H1 (cell line): Measurements from ENCODE around the gene MYNN. TPM values are rescaled to one million over a fixed set of nuclear protein-coding genes. Genes with fewer than 3 reads are reported as not detected.

Experiments
- CTCF ChIA-PET: fragments of 300-600 bp; sonication (Branson Sonifier 250); formaldehyde crosslinking; loops from one replicate; lab custom pipeline; 2021; ENCODE audit not compliant: partially characterized antibody; lab: Charles Lee
- POLR2A ChIA-PET: fragments of 300-600 bp; sonication (Branson Sonifier 250); formaldehyde crosslinking; loops from one replicate; lab custom pipeline; 2021; ENCODE audit warnings: inconsistent platforms; ENCODE audit not compliant: partially characterized antibody; lab: Charles Lee
- DNase-seq, 2 experiments: peaks; one replicate each; pipeline versions ENCODE4 v3.0.0 to v3.0.0-alpha.2; 2010 to 2022; ENCODE audit warnings: low spot score in 2 of 2, low read depth in 1 of 2, mixed read lengths in 1 of 2
- FAIRE-seq: peaks from 2 replicates; lab custom pipeline; 2011; peaks lifted over from hg19 to GRCh38; lab: Jason Lieb, UNC
- H2AFZ ChIP-seq: 2 replicates; pipeline ENCODE4 v1.8.1; 2012; ENCODE audit warnings: low read length, inconsistent platforms
- H2AK5ac ChIP-seq: 2 replicates; pipeline ENCODE4 v1.6.1; 2013; ENCODE audit warnings: low read depth, low read length
- H2BK120ac ChIP-seq: replicated peaks from 2 replicates; pipeline ENCODE3; 2013; ENCODE audit warnings: low read depth, low read length, inconsistent platforms
- H2BK12ac ChIP-seq: 2 replicates; pipeline ENCODE4 v1.6.1; 2013; ENCODE audit warnings: low read depth, low read length
- H2BK15ac ChIP-seq: 2 replicates; pipeline ENCODE4 v1.6.1; 2013; ENCODE audit warnings: low read length
- H2BK20ac ChIP-seq: 2 replicates; pipeline ENCODE4 v1.6.1; 2013; ENCODE audit warnings: low read length
- H2BK5ac ChIP-seq: 2 replicates; pipeline ENCODE4 v1.6.1; 2013; ENCODE audit warnings: low read depth, low read length
- H3K14ac ChIP-seq: 2 replicates; pipeline ENCODE4 v1.6.1; 2013; ENCODE audit warnings: inconsistent platforms; ENCODE audit not compliant: insufficient read length
- H3K18ac ChIP-seq: 2 replicates; pipeline ENCODE4 v1.6.1; 2013; ENCODE audit warnings: low read length; ENCODE audit errors: extremely low read depth
- H3K23ac ChIP-seq: 2 replicates; pipeline ENCODE4 v1.6.1; 2013; ENCODE audit warnings: inconsistent platforms; ENCODE audit not compliant: insufficient read length
- H3K23me2 ChIP-seq: 2 replicates; pipeline ENCODE4 v1.6.1; 2013; ENCODE audit warnings: low read depth, low read length
- H3K27ac ChIP-seq: 2 replicates; pipeline ENCODE4 v1.6.1; 2011; ENCODE audit warnings: low read depth, low read length, inconsistent platforms
- H3K27me3 ChIP-seq, 4 experiments: replicated peaks in 1 of 4; 1 replicate in 1 of 4; 2 replicates in 3 of 4; pipeline versions ENCODE4 v1.6.1 to v1.8.1; 2011 to 2013; ENCODE audit warnings: low read length in 3 of 4, mild to moderate bottlenecking in 3 of 4, inconsistent platforms in 2 of 4, mixed read lengths in 2 of 4, moderate library complexity in 1 of 4; ENCODE audit not compliant: control insufficient read depth in 3 of 4, insufficient read depth in 3 of 4; ENCODE audit errors: extremely low read depth in 1 of 4
- H3K36me3 ChIP-seq, 4 experiments: 2 replicates each; pipeline versions ENCODE4 v1.6.1 to v1.8.1; 2011 to 2013; ENCODE audit warnings: mild to moderate bottlenecking in 4 of 4, low read length in 3 of 4, moderate library complexity in 2 of 4, control low read depth in 1 of 4, inconsistent platforms in 1 of 4; ENCODE audit not compliant: insufficient read depth in 4 of 4, control insufficient read depth in 2 of 4
- H3K4ac ChIP-seq: replicated peaks from 2 replicates; pipeline ENCODE3; 2013; ENCODE audit warnings: low read length, low read depth, mixed read lengths, inconsistent platforms; ENCODE audit not compliant: insufficient read length
- H3K4me1 ChIP-seq, 4 experiments: replicated peaks in 1 of 4; 1 replicate in 1 of 4; 2 replicates in 3 of 4; pipeline versions ENCODE4 v1.6.1 to v1.8.1; 2011 to 2013; ENCODE audit warnings: low read length in 3 of 4, inconsistent platforms in 2 of 4, mixed read lengths in 1 of 4; ENCODE audit not compliant: insufficient read depth in 4 of 4, control insufficient read depth in 3 of 4
- H3K4me2 ChIP-seq, 2 experiments: 2 replicates each; pipeline versions ENCODE4 v1.6.1 to v1.8.1; 2011 to 2013; ENCODE audit warnings: low read depth in 2 of 2, low read length in 2 of 2, control low read depth in 1 of 2, inconsistent platforms in 1 of 2, mild to moderate bottlenecking in 1 of 2; ENCODE audit not compliant: insufficient read depth in 1 of 2
- H3K4me3 ChIP-seq, 4 experiments: fragments of 200-600, 300-600 bp in 1 of 4; sonication (generic), shearing (Covaris generic), sonication (Bioruptor Twin) in 1 of 4; 2 replicates each; pipeline versions ENCODE4 v1.5.1 to v1.8.1; 2011 to 2016; ENCODE audit warnings: low read length in 4 of 4, low read depth in 3 of 4, control low read depth in 2 of 4, inconsistent platforms in 2 of 4, mild to moderate bottlenecking in 2 of 4, mixed read lengths in 1 of 4, moderate library complexity in 1 of 4; ENCODE audit not compliant: insufficient read depth in 2 of 4; ENCODE audit errors: extremely low read depth in 1 of 4
- H3K56ac ChIP-seq: replicated peaks from 2 replicates; pipeline ENCODE3; 2013; ENCODE audit warnings: low read depth, mild to moderate bottlenecking, mixed read lengths, low read length, inconsistent platforms; ENCODE audit not compliant: insufficient read length
- H3K79me1 ChIP-seq: 2 replicates; pipeline ENCODE4 v1.6.1; 2013; ENCODE audit warnings: low read depth, low read length, control low read depth
- H3K79me2 ChIP-seq, 2 experiments: 2 replicates each; pipeline versions ENCODE4 v1.6.1 to v1.8.1; 2012 to 2013; ENCODE audit warnings: low read length in 2 of 2, mild to moderate bottlenecking in 2 of 2, inconsistent platforms in 1 of 2; ENCODE audit not compliant: insufficient read depth in 2 of 2, control insufficient read depth in 1 of 2
- H3K9ac ChIP-seq, 4 experiments: replicated peaks in 1 of 4; 1 replicate in 1 of 4; 2 replicates in 3 of 4; pipeline versions ENCODE4 v1.6.1 to v1.8.1; 2011 to 2013; ENCODE audit warnings: low read depth in 3 of 4, low read length in 3 of 4, control low read depth in 2 of 4, mild to moderate bottlenecking in 2 of 4, moderate library complexity in 2 of 4, inconsistent platforms in 1 of 4; ENCODE audit errors: extremely low read depth in 1 of 4
- H3K9me3 ChIP-seq, 2 experiments: 2 replicates each; pipeline versions ENCODE4 v1.6.1 to v1.8.1; 2012 to 2013; ENCODE audit warnings: mild to moderate bottlenecking in 2 of 2, moderate library complexity in 2 of 2, control low read depth in 1 of 2, inconsistent platforms in 1 of 2, low read depth in 1 of 2, low read length in 1 of 2, mixed read lengths in 1 of 2; ENCODE audit not compliant: insufficient read depth in 2 of 2
- H4K20me1 ChIP-seq, 2 experiments: replicated peaks in 1 of 2; 2 replicates each; pipeline versions ENCODE3 to v1.8.1; 2011 to 2013; ENCODE audit warnings: inconsistent platforms in 2 of 2, low read length in 2 of 2, mild to moderate bottlenecking in 1 of 2; ENCODE audit not compliant: insufficient read depth in 2 of 2, control insufficient read depth in 1 of 2
- H4K5ac ChIP-seq: 2 replicates; pipeline ENCODE4 v1.6.1; 2013; ENCODE audit warnings: low read length, low read depth, mixed read lengths, inconsistent platforms; ENCODE audit not compliant: insufficient read length
- H4K8ac ChIP-seq: 2 replicates; pipeline ENCODE4 v1.8.0; 2013; ENCODE audit warnings: mild to moderate bottlenecking, moderate library complexity, low read length, inconsistent platforms; ENCODE audit not compliant: insufficient read depth; ENCODE audit errors: extremely low read depth
- H4K91ac ChIP-seq: replicated peaks from 2 replicates; pipeline ENCODE3; 2013; ENCODE audit warnings: low read length, mixed read lengths, inconsistent platforms; ENCODE audit not compliant: insufficient read length
- ATF3 ChIP-seq: IDR thresholded peaks from 2 replicates; pipeline ENCODE4 v1.6.1; 2011; ENCODE audit warnings: low read depth, mild to moderate bottlenecking, low read length; ENCODE audit not compliant: insufficient read depth
- CTBP2 ChIP-seq: IDR thresholded peaks from 2 replicates; pipeline ENCODE4 v1.7.0; 2011; ENCODE audit warnings: borderline replicate concordance, mild to moderate bottlenecking, moderate library complexity, mixed read lengths, low read length; ENCODE audit not compliant: insufficient read depth, insufficient read length
- PHF8 ChIP-seq: fragments of 200-600 bp; sonication (generic); conservative IDR thresholded peaks from 2 replicates; pipeline ENCODE4 v1.7.1; 2012; ENCODE audit warnings: low read depth, mild to moderate bottlenecking, inconsistent platforms, low read length, moderate library complexity
- RBBP5 ChIP-seq: IDR thresholded peaks from 2 replicates; pipeline ENCODE4 v1.7.1; 2012; ENCODE audit warnings: low read depth, mild to moderate bottlenecking, inconsistent platforms, low read length, moderate library complexity, borderline replicate concordance
- SIN3A ChIP-seq, 2 experiments: IDR thresholded peaks in 1 of 2; conservative IDR thresholded peaks in 1 of 2; 2 replicates each; pipeline ENCODE4 v1.6.1; 2011 to 2012; ENCODE audit warnings: low read length in 2 of 2, improper control_type of control experiment in 1 of 2, low read depth in 1 of 2, mild to moderate bottlenecking in 1 of 2
- SIX5 ChIP-seq: IDR thresholded peaks from 2 replicates; pipeline ENCODE4 v1.6.1; 2011; ENCODE audit warnings: mild to moderate bottlenecking, low read depth, low read length
- SP1 ChIP-seq: IDR thresholded peaks from 2 replicates; pipeline ENCODE4 v1.6.1; 2011; ENCODE audit warnings: low read depth, low read length
- TAF7 ChIP-seq: optimal IDR thresholded peaks from 2 replicates; pipeline ENCODE3; 2011; ENCODE audit warnings: low read depth, mild to moderate bottlenecking, inconsistent platforms, low read length, moderate library complexity, borderline replicate concordance
- TCF12 ChIP-seq: IDR thresholded peaks from 2 replicates; pipeline ENCODE4 v1.6.1; 2011; ENCODE audit warnings: low read depth, mild to moderate bottlenecking, low read length
- YY1 ChIP-seq: IDR thresholded peaks from 2 replicates; pipeline ENCODE4 v1.6.1; 2011; ENCODE audit warnings: low read depth, mild to moderate bottlenecking, low read length
- WGBS, 2 experiments: shearing (Covaris generic) in 1 of 2; methylation state at CpG; one replicate each; pipeline versions ENCODE4 v1.1.6 to v1.1.7; 2013 to 2015; ENCODE audit warnings: low lambda C conversion rate in 2 of 2, mixed read lengths in 2 of 2, inconsistent platforms in 1 of 2, low coverage in 1 of 2, missing lambda C conversion rate in 1 of 2; ENCODE audit not compliant: insufficient replicate concordance in 2 of 2, insufficient coverage in 1 of 2, insufficient read length in 1 of 2; ENCODE audit errors: extremely low coverage in 1 of 2, missing lambda C conversion rate in 1 of 2; 5-methylcytosine and 5-hydroxymethylcytosine counted together
- polyA plus RNA-seq, 7 experiments: library from polyadenylated mRNA; depleted of rRNA in 3 of 7; stranded (reverse) in 5 of 7; unstranded in 2 of 7; fragments of >200 nt in 5 of 7; fragments of 200-250 nt in 2 of 7; gene quantifications; 1 replicate in 5 of 7; 2 replicates in 1 of 7; 4 replicates in 1 of 7; pipeline versions ENCODE4 v1.2.1 to v1.2.3, GENCODE V29; 2011 to 2013; ENCODE audit warnings: missing spikeins in 2 of 7, mixed read lengths in 2 of 7
- total RNA-seq: library from RNA; stranded (reverse); fragmentation: NEBNext Ultra II Directional; extraction: Animal tissue kit (Norgen Biotek cat#: 25700); gene quantifications from 2 replicates; pipeline ENCODE4 v1.2.1, GENCODE V29; 2021

Gene MYNN
- total and polyA plus RNA-seq, 2 of the 8 experiments (the other 6 are each of a cell fraction or from before 2014, with no cell fraction given), result 7.3 to 15.2 TPM

GRCh38 chr3:169771497-169772304, 1.5 kb upstream of the MYNN start:
- no peak overlapping the region for H2AK5ac ChIP-seq
- peaks cover 0 to 2% of the 10 kb centered on the region in 2 experiments for H4K20me1 ChIP-seq
- H2BK5ac ChIP-seq, result no peak overlapping the region
- no peak overlapping the region for H4K91ac ChIP-seq
- no peak for FAIRE-seq
- no peak overlapping the region for H3K14ac ChIP-seq
- no peaks in the 10 kb centered on the region for H3K27me3 ChIP-seq
- no peak overlapping the region for H3K27ac ChIP-seq
- peak overlapping the region; percentile 44 to 91 (median 91) for H3K4me3 ChIP-seq
- H2BK12ac ChIP-seq, result no peak overlapping the region
- peak in 1 of 2 experiments; percentile 71 for DNase-seq
- H2BK15ac ChIP-seq, result no peak overlapping the region
- no peaks in the 10 kb centered on the region for H3K23me2 ChIP-seq
- no peak overlapping the region for H3K4ac ChIP-seq
- 1% methylated on average over 27 of the region's 27 CpGs; no CpG with 5 or more reads in 1 of the 2 experiments for WGBS, 2 experiments
- H3K36me3 ChIP-seq, result peaks cover 0 to 18% (median 0%) of the 10 kb centered on the region in 4 experiments; a peak in 2 of 8 replicates
- peaks cover 0 to 3% (median 1%) of the 10 kb centered on the region in 4 experiments; a peak in 1 of 7 replicates for H3K4me1 ChIP-seq
- peaks cover 0 to 30% of the 10 kb centered on the region in 2 experiments; a peak in 3 of 4 replicates for H3K79me2 ChIP-seq
- no peak overlapping the region for H3K56ac ChIP-seq
- no peak overlapping the region for H2BK120ac ChIP-seq
- H4K5ac ChIP-seq, result no peak overlapping the region
- H3K9ac ChIP-seq, result peak overlapping the region; percentile 34 to 82 (median 48); a peak in 6 of 7 replicates
- no peak overlapping the region for H2BK20ac ChIP-seq
- peak overlapping the region; percentile 21 to 74 for H3K4me2 ChIP-seq
- no peak overlapping the region for H3K23ac ChIP-seq
- H3K18ac ChIP-seq, result peak overlapping the region; percentile 75; the same call in 1 of the 2 replicates
- H3K79me1 ChIP-seq, result no peaks in the 10 kb centered on the region; the same call in 1 of the 2 replicates
- H4K8ac ChIP-seq, result no peak overlapping the region
- H2AFZ ChIP-seq, result peak overlapping the region; percentile 98
- ChIA-PET POLR2A (interaction anchor here (0.8 to 3.5 kb wide), 5 partner anchors 9 to 586 kb away, joined by 3 to 30 read pairs (median 4); partner anchors contain the start of genes LRRC34, LRRIQ4, SKIL and TERC), CTCF (no interaction called here)
- no peaks in the 10 kb centered on the region for H3K9me3 ChIP-seq
- no peak for TF ChIP-seq PHF8
- no peak for TF ChIP-seq SIX5
- peak; percentile 30 for TF ChIP-seq TAF7
- TF ChIP-seq CTBP2, result no peak
- TF ChIP-seq SP1, result 0 out of 2 replicates have a peak, but pooled peaks have one; percentile 10
- TF ChIP-seq SIN3A (conservative IDR thresholded peaks at IDR 0.05 in 1 of 2, IDR thresholded peaks at IDR 0.05 in 1 of 2; ENCODE audit: low read depth in 1 of 2, low read length in 2 of 2), result no peak; a peak in 1 of 4 replicates
- 0 out of 2 replicates have a peak, but pooled peaks have one; percentile 18 for TF ChIP-seq YY1
- TF ChIP-seq TCF12, result no peak
- peak; percentile 94 for TF ChIP-seq RBBP5
- no peak for TF ChIP-seq ATF3
